ENCODE data around the gene ITGA1.

The ITGA1 gene

GRCh38 chr5:52773342-52773741 lies 14.4 kb upstream of the ITGA1 start:
- no peak for DNase-seq

- DNase-seq = no peak
Observed at GRCh38 chr5:52774005-52774410, 13.7 kb upstream of the ITGA1 start.

GRCh38 chr5:52776116-52776515 lies 11.6 kb upstream of the ITGA1 start:
- DNase-seq = no peak

- DNase-seq = no peak
Observed at GRCh38 chr5:52777186-52777585, 10.5 kb upstream of the ITGA1 start.

- no peak for DNase-seq
Observed at GRCh38 chr5:52778781-52779180, 8.9 kb upstream of the ITGA1 start.

- DNase-seq = no peak
Observed at GRCh38 chr5:52779213-52779612, 8.5 kb upstream of the ITGA1 start.

- no peak for DNase-seq
Observed at GRCh38 chr5:52783226-52783959, 4.3 kb upstream of the ITGA1 start.

GRCh38 chr5:52784737-52785136 lies 3.0 kb upstream of the ITGA1 start:
- DNase-seq = no peak

- no peak for DNase-seq
Observed at GRCh38 chr5:52786391-52786790, 1.3 kb upstream of the ITGA1 start.

- DNase-seq = no peak
Observed at GRCh38 chr5:52786949-52787599, 642 bp upstream of the ITGA1 start.

- DNase-seq = no peak
Observed at GRCh38 chr5:52788505-52788821, 747 bp downstream of the ITGA1 start.

- DNase-seq = no peak
Observed at GRCh38 chr5:52789378-52789777, 1.7 kb downstream of the ITGA1 start.

- no peak for DNase-seq
Observed at GRCh38 chr5:52789851-52790250, 2.1 kb downstream of the ITGA1 start.

GRCh38 chr5:52791366-52791765 lies 3.6 kb downstream of the ITGA1 start:
- DNase-seq = no peak

GRCh38 chr5:52794519-52794918 lies 6.8 kb downstream of the ITGA1 start:
- DNase-seq = no peak

GRCh38 chr5:52796031-52796430 lies 8.3 kb downstream of the ITGA1 start:
- no peak for DNase-seq

- DNase-seq = no peak
Observed at GRCh38 chr5:52796516-52797103, 8.9 kb downstream of the ITGA1 start.

- no peak for DNase-seq
Observed at GRCh38 chr5:52798938-52799337, 11.2 kb downstream of the ITGA1 start.

GRCh38 chr5:52799358-52799982 lies 11.8 kb downstream of the ITGA1 start:
- DNase-seq = no peak

GRCh38 chr5:52799983-52800393 lies 12.3 kb downstream of the ITGA1 start:
- peak; percentile 94 for DNase-seq

- peak; percentile 69 for DNase-seq
Observed at GRCh38 chr5:52800394-52801213, 12.9 kb downstream of the ITGA1 start.

GRCh38 chr5:52801329-52801728 lies 13.6 kb downstream of the ITGA1 start:
- DNase-seq = no peak
